CD1c-positive myeloid dendritic cell (primary cell): ENCODE data around the gene FAH.
"Not testable (repeated sequence)": the region's sequence is repeated elsewhere in the genome, so short reads cannot be mapped to it uniquely, and the experiment has no call there.

Experiments used
- DNase-seq: peaks from one replicate; pipeline ENCODE4 v3.0.0-alpha.2; 2016; ENCODE audit errors: extremely low spot score

FAH gene

GRCh38 chr15:80152896-80153876 is at the start of gene FAH:
Gene FAH (plus strand): TSS chr15:80152999. CDS start chr15:80153055, 56 bp downstream.
- DNase-seq, result peak; percentile 78

- DNase-seq, result no peak
These were observed 47.6 kb upstream of the FAH start for GRCh38 chr15:80105193-80105592.

GRCh38 chr15:80105595-80105994 is 47.2 kb upstream of the FAH start:
- no peak for DNase-seq

GRCh38 chr15:80106051-80106450 is 46.7 kb upstream of the FAH start:
- DNase-seq, result no peak

- DNase-seq, result no peak
These were observed 45.6 kb upstream of the FAH start for GRCh38 chr15:80107204-80107603.

- no peak for DNase-seq
These were observed 45.0 kb upstream of the FAH start for GRCh38 chr15:80107774-80108173.

- DNase-seq, result no peak
These were observed 43.4 kb upstream of the FAH start for GRCh38 chr15:80109388-80109787.

GRCh38 chr15:80110920-80111319 is 41.9 kb upstream of the FAH start:
- no peak for DNase-seq

GRCh38 chr15:80114114-80114513 is 38.7 kb upstream of the FAH start:
- no peak for DNase-seq

GRCh38 chr15:80115021-80115420 is 37.8 kb upstream of the FAH start:
- no peak for DNase-seq

GRCh38 chr15:80118956-80119355 is 33.8 kb upstream of the FAH start:
- DNase-seq, result no peak

GRCh38 chr15:80120636-80121035 is 32.2 kb upstream of the FAH start:
- DNase-seq, result no peak

- no peak for DNase-seq
These were observed 31.3 kb upstream of the FAH start for GRCh38 chr15:80121546-80121945.

- DNase-seq, result peak; percentile 37
These were observed 29.8 kb upstream of the FAH start for GRCh38 chr15:80123034-80123433.

GRCh38 chr15:80127253-80127652 is 25.5 kb upstream of the FAH start:
- DNase-seq, result not testable (repeated sequence)

GRCh38 chr15:80127911-80128310 is 24.9 kb upstream of the FAH start:
- DNase-seq, result no peak

- no peak for DNase-seq
These were observed 20.4 kb upstream of the FAH start for GRCh38 chr15:80132382-80132781.

- no peak for DNase-seq
These were observed 15.9 kb upstream of the FAH start for GRCh38 chr15:80136854-80137253.

- no peak for DNase-seq
These were observed 13.8 kb upstream of the FAH start for GRCh38 chr15:80138961-80139360.

- no peak for DNase-seq
These were observed 11.9 kb upstream of the FAH start for GRCh38 chr15:80140909-80141308.

- DNase-seq, result no peak
These were observed 10.7 kb upstream of the FAH start for GRCh38 chr15:80141916-80142598.

- DNase-seq, result no peak
These were observed 10.2 kb upstream of the FAH start for GRCh38 chr15:80142646-80143045.

- DNase-seq, result no peak
These were observed 1.7 kb upstream of the FAH start for GRCh38 chr15:80151148-80151547.
